HepG2 (cell line): ENCODE data around the gene FNDC3B. TPM values are rescaled to one million over a fixed set of nuclear protein-coding genes. Genes with fewer than 3 reads are reported as not detected.

Experiments used
- DNMT3B ChIP-seq: conservative IDR thresholded peaks from 2 replicates; pipeline ENCODE4 v1.6.1; 2016; ENCODE audit warnings: missing biosample characterization, control low read depth
- HMG20A ChIP-seq: IDR thresholded peaks from 2 replicates; pipeline ENCODE4 v1.6.1; 2016; ENCODE audit warnings: borderline replicate concordance
- HOXA5 ChIP-seq: sonication (generic); formaldehyde crosslinking; IDR thresholded peaks from 2 replicates; pipeline ENCODE4 v1.4.0; 2020; ENCODE audit warnings: missing genetic modification reagents
- IRF2 ChIP-seq: IDR thresholded peaks from 2 replicates; pipeline ENCODE4 v1.6.1; 2018; ENCODE audit warnings: missing genetic modification reagents, missing compliant biosample characterization
- MIER2 ChIP-seq: IDR thresholded peaks from 2 replicates; pipeline ENCODE4 v1.6.1; 2016; ENCODE audit warnings: missing biosample characterization, missing genetic modification reagents
- MZF1 ChIP-seq: sonication (generic); formaldehyde crosslinking; IDR thresholded peaks from 2 replicates; pipeline ENCODE4 v1.8.1; 2023; ENCODE audit warnings: mild to moderate bottlenecking, missing genetic modification reagents, borderline replicate concordance
- PAF1 ChIP-seq: IDR thresholded peaks from 2 replicates; pipeline ENCODE4 v1.6.1; 2016; ENCODE audit warnings: missing genetic modification reagents, missing compliant biosample characterization
- TEAD3 ChIP-seq: optimal IDR thresholded peaks from 2 replicates; pipeline ENCODE3; 2016; ENCODE audit warnings: borderline replicate concordance
- ZEB1 ChIP-seq: IDR thresholded peaks from 2 replicates; pipeline ENCODE4 v1.6.1; 2012; ENCODE audit warnings: mild to moderate bottlenecking, low read depth, inconsistent platforms; ENCODE audit not compliant: insufficient replicate concordance
- ZNF253 ChIP-seq: sonication (generic); formaldehyde crosslinking; IDR thresholded peaks from 2 replicates; pipeline ENCODE4 v1.8.0; 2022; ENCODE audit warnings: mild to moderate bottlenecking, missing genetic modification reagents, borderline replicate concordance
- ZNF292 ChIP-seq: sonication (generic); formaldehyde crosslinking; IDR thresholded peaks from 2 replicates; pipeline ENCODE4 v1.8.1; 2022; ENCODE audit warnings: mild to moderate bottlenecking, low read depth, missing genetic modification reagents, borderline replicate concordance
- ZNF44 ChIP-seq: sonication (generic); formaldehyde crosslinking; IDR thresholded peaks from 2 replicates; pipeline ENCODE4 v1.5.1; 2020; ENCODE audit warnings: mild to moderate bottlenecking, missing genetic modification reagents
- ZNF546 ChIP-seq: sonication (generic); formaldehyde crosslinking; conservative IDR thresholded peaks from 2 replicates; pipeline ENCODE4 v1.8.1; 2023; ENCODE audit warnings: mild to moderate bottlenecking, missing genetic modification reagents
- ZNF644 ChIP-seq: IDR thresholded peaks from 2 replicates; pipeline ENCODE4 v1.6.1; 2016; ENCODE audit warnings: low read depth
- polyA plus RNA-seq, 8 experiments: library from polyadenylated mRNA; depleted of rRNA in 3 of 8; stranded (reverse) in 7 of 8; unstranded in 1 of 8; fragments of >200 nt; fragmentation: Illumina TruSeq in 4 of 8; extraction: Trizol in 4 of 8; gene quantifications; 2 replicates each; pipeline versions ENCODE4 v1.2.1 to v1.2.3, GENCODE V29; 2011 to 2016; ENCODE audit warnings: low read depth in 4 of 8, missing spikeins in 1 of 8, mixed read lengths in 1 of 8; ENCODE audit not compliant: insufficient read depth in 1 of 8
- total RNA-seq, 5 experiments: library from RNA; depleted of rRNA; stranded (reverse); fragments of >200 nt; fragmentation: Illumina TruSeq; extraction: Trizol; gene quantifications; 2 replicates each; pipeline ENCODE4 v1.2.3, GENCODE V29; 2016; ENCODE audit warnings: low read depth in 1 of 5
- TF ChIP-seq, protein P1 (sequence below): IDR thresholded peaks from 2 replicates; pipeline ENCODE4 v1.6.1; 2016; ENCODE audit warnings: low read depth, borderline replicate concordance
- TF ChIP-seq, protein P2 (sequence below): sonication (generic); formaldehyde crosslinking; IDR thresholded peaks from 2 replicates; pipeline ENCODE4 v1.5.0; 2020; ENCODE audit warnings: mild to moderate bottlenecking, missing genetic modification reagents, moderate library complexity
- TF ChIP-seq, protein P3 (sequence below): IDR thresholded peaks from 2 replicates; pipeline ENCODE4 v1.6.1; 2016; ENCODE audit warnings: low read depth, missing genetic modification reagents, missing compliant biosample characterization
- TF ChIP-seq, protein P4 (sequence below): sonication (generic); formaldehyde crosslinking; conservative IDR thresholded peaks from 2 replicates; pipeline ENCODE4 v1.4.0; 2020; ENCODE audit warnings: missing genetic modification reagents

Gene FNDC3B
- total and polyA plus RNA-seq, 2 of the 13 experiments (the other 11 are each of a cell fraction or from before 2014, with no cell fraction given): 74.8 to 103 TPM

DNA sequence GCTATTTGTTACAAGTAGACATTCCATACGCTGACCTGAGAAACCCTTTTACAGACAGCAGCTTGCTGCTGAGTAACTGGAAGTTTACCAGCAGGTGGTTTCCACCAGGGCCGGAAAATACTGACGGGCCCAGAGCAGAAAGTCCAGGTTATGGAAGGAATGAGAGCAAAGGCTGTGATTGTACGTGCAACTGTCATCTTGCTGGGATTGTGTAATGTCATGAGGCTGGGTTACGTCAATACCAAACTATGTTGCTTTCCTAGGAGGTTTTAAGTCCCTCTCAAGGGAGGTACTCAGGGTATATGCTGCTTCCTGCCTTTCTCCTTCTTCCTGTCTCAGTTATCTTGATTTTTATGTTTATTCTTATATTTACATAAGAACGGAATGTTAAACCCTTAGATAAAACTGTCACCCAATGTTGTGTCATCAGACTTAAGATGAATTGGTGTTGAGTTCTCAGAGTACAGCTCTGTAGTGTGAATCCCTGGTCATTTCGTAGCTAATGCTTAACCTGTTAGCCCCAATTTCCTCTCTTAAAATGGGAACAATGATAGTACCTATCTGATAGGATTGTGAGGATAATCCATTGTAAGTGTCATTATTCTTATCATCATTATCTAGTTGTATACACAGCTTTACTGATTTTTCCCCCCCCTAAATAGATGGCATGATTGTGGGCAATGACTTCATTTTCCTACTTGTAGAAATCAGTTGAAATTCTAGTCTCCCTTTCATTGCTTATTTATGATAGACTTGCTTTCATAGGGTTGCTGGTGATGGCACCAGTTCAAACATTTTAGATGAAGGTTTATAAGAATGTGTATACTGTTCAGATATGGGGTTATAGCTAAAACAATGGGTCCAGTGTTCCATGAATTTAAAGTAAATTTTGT, 101.4 kb downstream of the FNDC3B start (continued):
- TF ChIP-seq ZNF546 (CRISPR knock-in tag): no peak
- peak; percentile 83 for TF ChIP-seq ZNF292 (CRISPR knock-in tag)
- TF ChIP-seq, protein P1, sequence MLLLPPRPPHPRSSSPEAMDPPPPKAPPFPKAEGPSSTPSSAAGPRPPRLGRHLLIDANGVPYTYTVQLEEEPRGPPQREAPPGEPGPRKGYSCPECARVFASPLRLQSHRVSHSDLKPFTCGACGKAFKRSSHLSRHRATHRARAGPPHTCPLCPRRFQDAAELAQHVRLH (CRISPR knock-in tag): peak; percentile 89
- peak; percentile 48 for TF ChIP-seq ZEB1
- TF ChIP-seq, protein P2, sequence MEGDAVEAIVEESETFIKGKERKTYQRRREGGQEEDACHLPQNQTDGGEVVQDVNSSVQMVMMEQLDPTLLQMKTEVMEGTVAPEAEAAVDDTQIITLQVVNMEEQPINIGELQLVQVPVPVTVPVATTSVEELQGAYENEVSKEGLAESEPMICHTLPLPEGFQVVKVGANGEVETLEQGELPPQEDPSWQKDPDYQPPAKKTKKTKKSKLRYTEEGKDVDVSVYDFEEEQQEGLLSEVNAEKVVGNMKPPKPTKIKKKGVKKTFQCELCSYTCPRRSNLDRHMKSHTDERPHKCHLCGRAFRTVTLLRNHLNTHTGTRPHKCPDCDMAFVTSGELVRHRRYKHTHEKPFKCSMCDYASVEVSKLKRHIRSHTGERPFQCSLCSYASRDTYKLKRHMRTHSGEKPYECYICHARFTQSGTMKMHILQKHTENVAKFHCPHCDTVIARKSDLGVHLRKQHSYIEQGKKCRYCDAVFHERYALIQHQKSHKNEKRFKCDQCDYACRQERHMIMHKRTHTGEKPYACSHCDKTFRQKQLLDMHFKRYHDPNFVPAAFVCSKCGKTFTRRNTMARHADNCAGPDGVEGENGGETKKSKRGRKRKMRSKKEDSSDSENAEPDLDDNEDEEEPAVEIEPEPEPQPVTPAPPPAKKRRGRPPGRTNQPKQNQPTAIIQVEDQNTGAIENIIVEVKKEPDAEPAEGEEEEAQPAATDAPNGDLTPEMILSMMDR (CRISPR knock-in tag): peak; percentile 31
- TF ChIP-seq TEAD3 (CRISPR knock-in tag): peak; percentile 98
- peak; percentile 89; the same call in 1 of the 2 replicates for TF ChIP-seq ZNF44
- TF ChIP-seq MZF1 (CRISPR knock-in tag): 0 out of 2 replicates have a peak, but pooled peaks have one; percentile 57
- TF ChIP-seq DNMT3B (CRISPR knock-in tag): 0 out of 2 replicates have a peak, but pooled peaks have one; percentile 59
- peak; percentile 92 for TF ChIP-seq PAF1 (CRISPR knock-in tag)
- peak; percentile 98 for TF ChIP-seq HMG20A (CRISPR knock-in tag)
- TF ChIP-seq HOXA5: peak; percentile 96
- no peak for TF ChIP-seq ZNF253 (CRISPR knock-in tag)
- peak; percentile 90 for TF ChIP-seq ZNF644 (CRISPR knock-in tag)
- TF ChIP-seq, protein P3, sequence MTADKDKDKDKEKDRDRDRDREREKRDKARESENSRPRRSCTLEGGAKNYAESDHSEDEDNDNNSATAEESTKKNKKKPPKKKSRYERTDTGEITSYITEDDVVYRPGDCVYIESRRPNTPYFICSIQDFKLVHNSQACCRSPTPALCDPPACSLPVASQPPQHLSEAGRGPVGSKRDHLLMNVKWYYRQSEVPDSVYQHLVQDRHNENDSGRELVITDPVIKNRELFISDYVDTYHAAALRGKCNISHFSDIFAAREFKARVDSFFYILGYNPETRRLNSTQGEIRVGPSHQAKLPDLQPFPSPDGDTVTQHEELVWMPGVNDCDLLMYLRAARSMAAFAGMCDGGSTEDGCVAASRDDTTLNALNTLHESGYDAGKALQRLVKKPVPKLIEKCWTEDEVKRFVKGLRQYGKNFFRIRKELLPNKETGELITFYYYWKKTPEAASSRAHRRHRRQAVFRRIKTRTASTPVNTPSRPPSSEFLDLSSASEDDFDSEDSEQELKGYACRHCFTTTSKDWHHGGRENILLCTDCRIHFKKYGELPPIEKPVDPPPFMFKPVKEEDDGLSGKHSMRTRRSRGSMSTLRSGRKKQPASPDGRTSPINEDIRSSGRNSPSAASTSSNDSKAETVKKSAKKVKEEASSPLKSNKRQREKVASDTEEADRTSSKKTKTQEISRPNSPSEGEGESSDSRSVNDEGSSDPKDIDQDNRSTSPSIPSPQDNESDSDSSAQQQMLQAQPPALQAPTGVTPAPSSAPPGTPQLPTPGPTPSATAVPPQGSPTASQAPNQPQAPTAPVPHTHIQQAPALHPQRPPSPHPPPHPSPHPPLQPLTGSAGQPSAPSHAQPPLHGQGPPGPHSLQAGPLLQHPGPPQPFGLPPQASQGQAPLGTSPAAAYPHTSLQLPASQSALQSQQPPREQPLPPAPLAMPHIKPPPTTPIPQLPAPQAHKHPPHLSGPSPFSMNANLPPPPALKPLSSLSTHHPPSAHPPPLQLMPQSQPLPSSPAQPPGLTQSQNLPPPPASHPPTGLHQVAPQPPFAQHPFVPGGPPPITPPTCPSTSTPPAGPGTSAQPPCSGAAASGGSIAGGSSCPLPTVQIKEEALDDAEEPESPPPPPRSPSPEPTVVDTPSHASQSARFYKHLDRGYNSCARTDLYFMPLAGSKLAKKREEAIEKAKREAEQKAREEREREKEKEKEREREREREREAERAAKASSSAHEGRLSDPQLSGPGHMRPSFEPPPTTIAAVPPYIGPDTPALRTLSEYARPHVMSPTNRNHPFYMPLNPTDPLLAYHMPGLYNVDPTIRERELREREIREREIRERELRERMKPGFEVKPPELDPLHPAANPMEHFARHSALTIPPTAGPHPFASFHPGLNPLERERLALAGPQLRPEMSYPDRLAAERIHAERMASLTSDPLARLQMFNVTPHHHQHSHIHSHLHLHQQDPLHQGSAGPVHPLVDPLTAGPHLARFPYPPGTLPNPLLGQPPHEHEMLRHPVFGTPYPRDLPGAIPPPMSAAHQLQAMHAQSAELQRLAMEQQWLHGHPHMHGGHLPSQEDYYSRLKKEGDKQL (CRISPR knock-in tag): peak; percentile 66
- peak; percentile 84 for TF ChIP-seq MIER2
- peak; percentile 97 for TF ChIP-seq IRF2 (CRISPR knock-in tag)
- TF ChIP-seq, protein P4, sequence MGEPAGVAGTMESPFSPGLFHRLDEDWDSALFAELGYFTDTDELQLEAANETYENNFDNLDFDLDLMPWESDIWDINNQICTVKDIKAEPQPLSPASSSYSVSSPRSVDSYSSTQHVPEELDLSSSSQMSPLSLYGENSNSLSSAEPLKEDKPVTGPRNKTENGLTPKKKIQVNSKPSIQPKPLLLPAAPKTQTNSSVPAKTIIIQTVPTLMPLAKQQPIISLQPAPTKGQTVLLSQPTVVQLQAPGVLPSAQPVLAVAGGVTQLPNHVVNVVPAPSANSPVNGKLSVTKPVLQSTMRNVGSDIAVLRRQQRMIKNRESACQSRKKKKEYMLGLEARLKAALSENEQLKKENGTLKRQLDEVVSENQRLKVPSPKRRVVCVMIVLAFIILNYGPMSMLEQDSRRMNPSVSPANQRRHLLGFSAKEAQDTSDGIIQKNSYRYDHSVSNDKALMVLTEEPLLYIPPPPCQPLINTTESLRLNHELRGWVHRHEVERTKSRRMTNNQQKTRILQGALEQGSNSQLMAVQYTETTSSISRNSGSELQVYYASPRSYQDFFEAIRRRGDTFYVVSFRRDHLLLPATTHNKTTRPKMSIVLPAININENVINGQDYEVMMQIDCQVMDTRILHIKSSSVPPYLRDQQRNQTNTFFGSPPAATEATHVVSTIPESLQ (CRISPR knock-in tag): peak; percentile 37; the same call in 1 of the 2 replicates
